Ammon's horn (tissue), 1 donor: ENCODE data around the gene ABRACL.

Experiments used
- DNase-seq: peaks from one replicate; pipeline ENCODE4 v3.0.0-alpha.2; 2016; ENCODE audit warnings: low spot score

Gene ABRACL

GRCh38 chr6:139055709-139056108 is 27.2 kb downstream of the ABRACL start:
- no peak for DNase-seq

- no peak for DNase-seq
Observed at GRCh38 chr6:139058029-139058428, 29.5 kb downstream of the ABRACL start.

GRCh38 chr6:139060332-139060731 is 31.8 kb downstream of the ABRACL start:
- no peak for DNase-seq

GRCh38 chr6:139062932-139063646 is 34.5 kb downstream of the ABRACL start:
- no peak for DNase-seq

GRCh38 chr6:139064981-139065665 is 36.6 kb downstream of the ABRACL start:
- DNase-seq: no peak

- DNase-seq: no peak
Observed at GRCh38 chr6:139066080-139066479, 37.5 kb downstream of the ABRACL start.

GRCh38 chr6:139068846-139069245 is 40.3 kb downstream of the ABRACL start:
- DNase-seq: no peak

- DNase-seq: no peak
Observed at GRCh38 chr6:139073118-139073517, 44.6 kb downstream of the ABRACL start.

GRCh38 chr6:139079018-139079417 is 50.5 kb downstream of the ABRACL start:
- no peak for DNase-seq

- no peak for DNase-seq
Observed at GRCh38 chr6:139080255-139080920, 51.8 kb downstream of the ABRACL start.

- DNase-seq: no peak
Observed at GRCh38 chr6:139081471-139081870, 52.9 kb downstream of the ABRACL start.

GRCh38 chr6:139082370-139082769 is 53.8 kb downstream of the ABRACL start:
- no peak for DNase-seq

GRCh38 chr6:139091826-139092225 is 63.3 kb downstream of the ABRACL start:
- DNase-seq: no peak
